Peyer's patch (tissue), 4 donors: ENCODE results near the gene TLR4.

ENCODE experiments used
- POLR2A ChIP-seq, 2 donors: fragments of 450-650 bp; IDR thresholded peaks; one replicate each; pipeline ENCODE4 v1.5.1; 2017; ENCODE audit warnings: antibody characterized with exemption in 2 of 2, mild to moderate bottlenecking in 2 of 2, moderate library complexity in 2 of 2
- TF ChIP-seq, protein P1 (sequence below), 6 experiments: fragments of 450-650 bp in 4 of 6; fragments of 200-600 bp in 2 of 6; sonication (generic) in 1 of 6; IDR thresholded peaks; one replicate each; pipeline ENCODE4 v1.5.1; 2017 to 2019; ENCODE audit warnings: antibody characterized with exemption in 6 of 6, mild to moderate bottlenecking in 3 of 6, moderate library complexity in 1 of 6

DNA sequence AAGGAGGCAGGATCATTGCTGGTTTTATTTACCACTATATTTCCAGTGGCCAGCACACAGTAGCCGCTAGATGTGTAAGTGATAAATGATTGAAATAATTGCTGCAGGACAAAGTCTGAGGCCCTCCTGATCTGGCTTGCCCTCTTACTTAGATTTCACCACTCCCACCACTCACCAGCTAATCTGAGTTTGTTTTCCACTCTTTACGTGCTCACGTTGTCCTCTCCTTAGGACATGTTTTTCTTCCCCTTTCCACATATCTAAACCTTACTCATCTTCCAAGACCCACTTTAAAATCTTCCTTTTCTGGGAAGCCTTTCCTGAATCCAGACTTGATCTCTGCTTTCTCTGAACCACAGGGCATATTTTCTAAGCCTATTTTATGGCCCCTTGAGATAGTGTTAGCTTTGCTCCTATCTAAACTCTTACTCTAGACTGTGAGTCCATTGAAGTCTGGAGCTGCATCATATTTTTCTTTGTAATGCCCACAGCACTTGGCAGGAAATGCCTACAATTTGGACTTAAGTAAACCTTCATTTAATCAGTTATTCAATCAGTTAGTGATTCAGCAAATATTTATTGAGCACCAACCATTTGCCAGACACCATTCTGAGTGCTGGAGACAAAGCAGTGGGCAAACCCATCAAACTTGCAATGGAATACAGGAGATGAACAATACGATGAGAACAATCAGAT is 2.4 kb downstream of the TLR4 start:
- TF ChIP-seq, protein P1, sequence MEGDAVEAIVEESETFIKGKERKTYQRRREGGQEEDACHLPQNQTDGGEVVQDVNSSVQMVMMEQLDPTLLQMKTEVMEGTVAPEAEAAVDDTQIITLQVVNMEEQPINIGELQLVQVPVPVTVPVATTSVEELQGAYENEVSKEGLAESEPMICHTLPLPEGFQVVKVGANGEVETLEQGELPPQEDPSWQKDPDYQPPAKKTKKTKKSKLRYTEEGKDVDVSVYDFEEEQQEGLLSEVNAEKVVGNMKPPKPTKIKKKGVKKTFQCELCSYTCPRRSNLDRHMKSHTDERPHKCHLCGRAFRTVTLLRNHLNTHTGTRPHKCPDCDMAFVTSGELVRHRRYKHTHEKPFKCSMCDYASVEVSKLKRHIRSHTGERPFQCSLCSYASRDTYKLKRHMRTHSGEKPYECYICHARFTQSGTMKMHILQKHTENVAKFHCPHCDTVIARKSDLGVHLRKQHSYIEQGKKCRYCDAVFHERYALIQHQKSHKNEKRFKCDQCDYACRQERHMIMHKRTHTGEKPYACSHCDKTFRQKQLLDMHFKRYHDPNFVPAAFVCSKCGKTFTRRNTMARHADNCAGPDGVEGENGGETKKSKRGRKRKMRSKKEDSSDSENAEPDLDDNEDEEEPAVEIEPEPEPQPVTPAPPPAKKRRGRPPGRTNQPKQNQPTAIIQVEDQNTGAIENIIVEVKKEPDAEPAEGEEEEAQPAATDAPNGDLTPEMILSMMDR (IDR thresholded peaks at IDR 0.05): no peak
- TF ChIP-seq POLR2A (IDR thresholded peaks at IDR 0.05): no peak
